Effector memory CD8-positive, alpha-beta T cell (primary cell): Measurements from ENCODE around the gene EFCAB11.

Source experiments
- ATAC-seq: fragments of 150-1000 bp; cut with Tn5 transposase; replicated peaks from 2 replicates; pipeline ENCODE4 v1.10.0; 2021; ENCODE audit warnings: mild to moderate bottlenecking, moderate library complexity
- DNase-seq, 3 experiments: peaks; one replicate each; pipeline ENCODE4 v3.0.0; 2021
- H3K27ac Mint-ChIP-seq, 2 donors: one replicate each; pipeline ENCODE4 v1.8.0; 2022; ENCODE audit warnings: mild to moderate bottlenecking in 2 of 2, mixed read lengths in 2 of 2, moderate library complexity in 2 of 2
- H3K27me3 Mint-ChIP-seq, 2 donors: one replicate each; pipeline ENCODE4 v1.8.0; 2022; ENCODE audit warnings: mixed read lengths in 2 of 2
- H3K36me3 Mint-ChIP-seq: one replicate; pipeline ENCODE4 v1.8.0; 2022; ENCODE audit warnings: mild to moderate bottlenecking, moderate library complexity, mixed read lengths; ENCODE audit not compliant: insufficient read depth
- H3K4me1 Mint-ChIP-seq, 2 donors: one replicate each; pipeline ENCODE4 v1.8.0; 2022; ENCODE audit warnings: low read depth in 2 of 2, mixed read lengths in 2 of 2
- H3K4me3 Mint-ChIP-seq, 2 donors: one replicate each; pipeline ENCODE4 v1.8.0; 2022; ENCODE audit warnings: mild to moderate bottlenecking in 2 of 2, mixed read lengths in 2 of 2, moderate library complexity in 2 of 2
- H3K9me3 Mint-ChIP-seq, 2 donors: one replicate each; pipeline ENCODE4 v1.8.0; 2022; ENCODE audit warnings: mixed read lengths in 2 of 2

Gene EFCAB11

GRCh38 chr14:89915114-89915878 is 39.2 kb downstream of the EFCAB11 start:
- Mint-ChIP-seq H3K4me3 (no peak overlapping the region), H3K4me1 (no peaks in the 10 kb centered on the region), H3K36me3 (no peaks in the 10 kb centered on the region), H3K27me3 (peaks cover 0 to 4% of the 10 kb centered on the region in 2 donors), H3K9me3 (no peaks in the 10 kb centered on the region), H3K27ac (no peak overlapping the region)
- ATAC-seq = peak; percentile 64
- DNase-seq = peak; percentile 52 to 72 (median 59)

GRCh38 chr14:89912667-89913211 is 41.8 kb downstream of the EFCAB11 start:
- Mint-ChIP-seq H3K27me3 (peaks cover 10 to 14% of the 10 kb centered on the region in 2 donors), H3K4me3 (no peak overlapping the region), H3K4me1 (no peaks in the 10 kb centered on the region), H3K36me3 (no peaks in the 10 kb centered on the region), H3K9me3 (no peaks in the 10 kb centered on the region), H3K27ac (no peak overlapping the region)
- no peak for ATAC-seq
- DNase-seq = no peak

GRCh38 chr14:89912221-89912620 is 42.3 kb downstream of the EFCAB11 start:
- Mint-ChIP-seq H3K36me3 (no peaks in the 10 kb centered on the region), H3K4me1 (no peaks in the 10 kb centered on the region), H3K27ac (no peak overlapping the region), H3K4me3 (no peak overlapping the region), H3K9me3 (no peaks in the 10 kb centered on the region), H3K27me3 (peaks cover 8 to 14% of the 10 kb centered on the region in 2 donors)
- DNase-seq (no peak), ATAC-seq (no peak)

GRCh38 chr14:89911010-89911919 is 43.3 kb downstream of the EFCAB11 start:
- H3K9me3 Mint-ChIP-seq = no peaks in the 10 kb centered on the region
- no peaks in the 10 kb centered on the region for H3K4me1 Mint-ChIP-seq
- H3K36me3 Mint-ChIP-seq = no peaks in the 10 kb centered on the region
- no peak overlapping the region for H3K27ac Mint-ChIP-seq
- ATAC-seq (no peak), DNase-seq (no peak)
- no peak overlapping the region for H3K4me3 Mint-ChIP-seq
- H3K27me3 Mint-ChIP-seq = peaks cover 6 to 14% of the 10 kb centered on the region in 2 donors

- ATAC-seq = no peak
These were observed 43.9 kb downstream of the EFCAB11 start for GRCh38 chr14:89910691-89911009.

GRCh38 chr14:89909586-89909985 is 44.9 kb downstream of the EFCAB11 start:
- Mint-ChIP-seq H3K36me3 (no peaks in the 10 kb centered on the region), H3K27ac (no peak overlapping the region), H3K4me3 (no peak overlapping the region), H3K27me3 (peaks cover 13 to 23% of the 10 kb centered on the region in 2 donors), H3K9me3 (no peaks in the 10 kb centered on the region), H3K4me1 (peaks cover 0 to 4% of the 10 kb centered on the region in 2 donors)
- ATAC-seq = no peak
- no peak for DNase-seq

More at GRCh38 chr14:89910691-89911009, 43.9 kb downstream of the EFCAB11 start:
- Mint-ChIP-seq H3K27me3 (peaks cover 7 to 15% of the 10 kb centered on the region in 2 donors), H3K27ac (no peak overlapping the region), H3K4me3 (no peak overlapping the region), H3K4me1 (peaks cover 0 to under 1% of the 10 kb centered on the region in 2 donors), H3K9me3 (no peaks in the 10 kb centered on the region), H3K36me3 (no peaks in the 10 kb centered on the region)
- no peak for DNase-seq

- H3K27me3 Mint-ChIP-seq = peaks cover 13 to 23% of the 10 kb centered on the region in 2 donors
- no peak overlapping the region for H3K4me3 Mint-ChIP-seq
- no peak for ATAC-seq
- H3K9me3 Mint-ChIP-seq = no peaks in the 10 kb centered on the region
- H3K4me1 Mint-ChIP-seq = peaks cover 2 to 8% of the 10 kb centered on the region in 2 donors
- DNase-seq = no peak
- H3K27ac Mint-ChIP-seq = no peak overlapping the region
- H3K36me3 Mint-ChIP-seq = no peaks in the 10 kb centered on the region
These were observed 45.6 kb downstream of the EFCAB11 start for GRCh38 chr14:89908712-89909450.

- Mint-ChIP-seq H3K4me3 (no peak overlapping the region), H3K4me1 (peaks cover 9 to 18% of the 10 kb centered on the region in 2 donors), H3K27me3 (peaks cover 13 to 23% of the 10 kb centered on the region in 2 donors), H3K9me3 (no peaks in the 10 kb centered on the region), H3K36me3 (no peaks in the 10 kb centered on the region), H3K27ac (no peak overlapping the region)
- ATAC-seq (no peak), DNase-seq (no peak)
These were observed 46.9 kb downstream of the EFCAB11 start for GRCh38 chr14:89907655-89908054.

GRCh38 chr14:89906000-89906399 is 48.5 kb downstream of the EFCAB11 start:
- DNase-seq = no peak
- Mint-ChIP-seq H3K4me1 (peaks cover 9 to 18% of the 10 kb centered on the region in 2 donors), H3K4me3 (no peak overlapping the region)

GRCh38 chr14:89903340-89903952 is 51.1 kb downstream of the EFCAB11 start:
- Mint-ChIP-seq H3K9me3 (no peaks in the 10 kb centered on the region), H3K36me3 (no peaks in the 10 kb centered on the region)

More at GRCh38 chr14:89906000-89906399, 48.5 kb downstream of the EFCAB11 start:
- H3K27ac Mint-ChIP-seq = no peak overlapping the region
- no peak for ATAC-seq
- H3K9me3 Mint-ChIP-seq = no peaks in the 10 kb centered on the region
- peaks cover 13 to 23% of the 10 kb centered on the region in 2 donors for H3K27me3 Mint-ChIP-seq
- H3K36me3 Mint-ChIP-seq = no peaks in the 10 kb centered on the region

GRCh38 chr14:89902881-89903280 is 51.6 kb downstream of the EFCAB11 start:
- H3K27ac Mint-ChIP-seq = peak overlapping the region in 1 of 2 donors; percentile 19
- H3K27me3 Mint-ChIP-seq = peaks cover 7 to 9% of the 10 kb centered on the region in 2 donors
- ATAC-seq (no peak), DNase-seq (no peak)
- peak overlapping the region in 1 of 2 donors; percentile 71 for H3K4me3 Mint-ChIP-seq
- H3K9me3 Mint-ChIP-seq = no peaks in the 10 kb centered on the region
- no peaks in the 10 kb centered on the region for H3K36me3 Mint-ChIP-seq
- peaks cover 11 to 18% of the 10 kb centered on the region in 2 donors for H3K4me1 Mint-ChIP-seq

More at GRCh38 chr14:89903340-89903952, 51.1 kb downstream of the EFCAB11 start:
- peaks cover 7 to 9% of the 10 kb centered on the region in 2 donors for H3K27me3 Mint-ChIP-seq
- no peak for DNase-seq
- peak; percentile 37 for ATAC-seq
- peaks cover 11 to 18% of the 10 kb centered on the region in 2 donors for H3K4me1 Mint-ChIP-seq
- H3K27ac Mint-ChIP-seq = peak overlapping the region in 1 of 2 donors; percentile 19
- peak overlapping the region; percentile 22 to 71 for H3K4me3 Mint-ChIP-seq

- Mint-ChIP-seq H3K9me3 (no peaks in the 10 kb centered on the region), H3K27me3 (peaks cover 7 to 9% of the 10 kb centered on the region in 2 donors), H3K36me3 (no peaks in the 10 kb centered on the region), H3K4me3 (no peak overlapping the region), H3K27ac (no peak overlapping the region), H3K4me1 (peaks cover 11 to 18% of the 10 kb centered on the region in 2 donors)
- ATAC-seq = no peak
- DNase-seq = no peak
These were observed 53.7 kb downstream of the EFCAB11 start for GRCh38 chr14:89900802-89901201.
